Immature natural killer cell (primary cell): Measurements from ENCODE around the gene PTPRN. TPM values are rescaled to one million over a fixed set of nuclear protein-coding genes. Genes with fewer than 3 reads are reported as not detected.
"Not testable (repeated sequence)": the region's sequence is repeated elsewhere in the genome, so short reads cannot be mapped to it uniquely, and the experiment has no call there.

Experiments
- DNase-seq, 3 donors: peaks; one replicate each; pipeline ENCODE4 v3.0.0; 2022; ENCODE audit warnings: mixed read lengths in 1 of 3
- H3K27ac Mint-ChIP-seq, 6 donors: one replicate each; pipeline ENCODE4 v1.8.0; 2020; ENCODE audit warnings: mixed read lengths in 6 of 6, mild to moderate bottlenecking in 5 of 6, inconsistent platforms in 4 of 6, moderate library complexity in 3 of 6
- H3K27me3 Mint-ChIP-seq, 3 donors: one replicate each; pipeline ENCODE4 v1.8.0; 2020 to 2021; ENCODE audit warnings: low read depth in 3 of 3, mild to moderate bottlenecking in 3 of 3, mixed read lengths in 3 of 3, moderate library complexity in 3 of 3, inconsistent platforms in 1 of 3
- H3K36me3 Mint-ChIP-seq, 3 donors: one replicate each; pipeline ENCODE4 v1.8.0; 2020; ENCODE audit warnings: mixed read lengths in 3 of 3, inconsistent platforms in 2 of 3, mild to moderate bottlenecking in 2 of 3
- H3K4me1 Mint-ChIP-seq, 2 donors: one replicate each; pipeline ENCODE4 v1.8.0; 2020; ENCODE audit warnings: inconsistent platforms in 2 of 2, mild to moderate bottlenecking in 2 of 2, mixed read lengths in 2 of 2, moderate library complexity in 1 of 2
- H3K4me3 Mint-ChIP-seq, 5 donors: one replicate each; pipeline ENCODE4 v1.8.0; 2020; ENCODE audit warnings: mild to moderate bottlenecking in 5 of 5, mixed read lengths in 5 of 5, inconsistent platforms in 3 of 5, moderate library complexity in 3 of 5
- H3K9me3 Mint-ChIP-seq, 6 donors: one replicate each; pipeline ENCODE4 v1.8.0; 2020; ENCODE audit warnings: mild to moderate bottlenecking in 6 of 6, mixed read lengths in 6 of 6, inconsistent platforms in 4 of 6, moderate library complexity in 3 of 6
- polyA plus RNA-seq, 3 donors: library from polyadenylated mRNA; unstranded; fragments of 300-500 nt; fragmentation: Illumina TruSeq; gene quantifications; one replicate each; pipeline ENCODE4 v1.2.3, GENCODE V29; 2021

Gene PTPRN
- polyA plus RNA-seq, 3 donors from 2014 or later: 0.41 TPM; not detected in 2

DNA sequence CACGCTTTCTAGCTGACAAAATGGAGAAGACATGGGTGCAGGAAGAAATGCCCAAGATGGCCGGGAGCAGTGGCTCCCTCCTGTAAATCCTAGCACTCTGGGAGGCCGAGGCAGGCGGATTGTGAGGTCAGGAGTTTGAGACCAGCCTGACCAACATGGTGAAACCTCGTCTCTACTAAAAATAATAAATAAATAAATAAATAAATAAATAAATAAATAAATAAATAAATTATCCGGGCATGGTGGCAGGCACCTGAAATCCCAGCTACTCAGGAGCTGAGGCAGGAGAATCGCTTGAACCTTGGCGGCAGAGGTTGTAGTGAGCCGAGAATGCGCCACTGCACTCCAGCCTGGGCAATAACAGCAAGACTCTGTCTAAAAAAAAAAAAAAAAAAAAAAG, 50.3 kb downstream of the PTPRN start:
- H3K4me3 Mint-ChIP-seq, DNase-seq, H3K4me1 Mint-ChIP-seq, H3K36me3 Mint-ChIP-seq, H3K9me3 Mint-ChIP-seq, H3K27ac Mint-ChIP-seq: not testable (repeated sequence)
- H3K27me3 Mint-ChIP-seq: peaks cover 7 to 20% (median 17%) of the 10 kb centered on the region in 3 donors

DNA sequence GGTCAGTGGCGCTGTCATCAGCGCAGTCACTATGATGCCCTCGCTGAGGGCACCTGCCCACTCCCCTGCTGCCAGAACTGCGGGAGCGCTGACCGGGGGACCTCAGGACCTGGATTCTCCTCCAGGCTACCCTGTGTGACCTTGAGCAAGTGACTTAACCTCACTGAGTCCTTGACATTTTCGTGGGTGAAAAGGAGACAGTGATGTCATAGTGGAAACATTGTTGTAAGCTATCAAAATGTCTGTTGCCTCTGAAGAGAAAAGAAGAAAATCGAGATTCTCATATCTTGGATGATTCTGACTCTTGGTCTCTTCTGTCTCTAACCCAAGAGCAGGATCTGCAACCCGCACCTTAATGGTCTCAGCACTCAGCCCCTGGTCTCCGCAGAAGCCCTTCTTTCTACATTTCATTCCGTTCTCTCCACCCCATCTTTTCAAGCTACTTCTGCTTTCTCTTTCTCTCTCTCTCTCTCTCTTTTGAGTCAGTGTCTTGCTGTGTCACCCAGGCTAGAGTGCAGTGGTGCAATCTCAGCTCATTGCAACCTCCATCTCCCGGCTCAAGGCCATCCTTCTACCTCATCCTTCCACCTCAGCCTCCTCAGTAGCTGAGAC, 54.5 kb downstream of the PTPRN start:
- H3K9me3 Mint-ChIP-seq: no peaks in the 10 kb centered on the region
- peaks cover 0 to 13% (median 5%) of the 10 kb centered on the region in 3 donors for H3K36me3 Mint-ChIP-seq
- H3K4me1 Mint-ChIP-seq: peaks cover 37 to 40% of the 10 kb centered on the region in 2 donors
- H3K4me3 Mint-ChIP-seq: peak overlapping the region; percentile 84 to 89 (median 88)
- peak; percentile 68 to 75 (median 69) for DNase-seq
- H3K27ac Mint-ChIP-seq: peak overlapping the region; percentile 93 to 97 (median 94)
- peaks cover 11 to 25% (median 15%) of the 10 kb centered on the region in 3 donors for H3K27me3 Mint-ChIP-seq

DNA sequence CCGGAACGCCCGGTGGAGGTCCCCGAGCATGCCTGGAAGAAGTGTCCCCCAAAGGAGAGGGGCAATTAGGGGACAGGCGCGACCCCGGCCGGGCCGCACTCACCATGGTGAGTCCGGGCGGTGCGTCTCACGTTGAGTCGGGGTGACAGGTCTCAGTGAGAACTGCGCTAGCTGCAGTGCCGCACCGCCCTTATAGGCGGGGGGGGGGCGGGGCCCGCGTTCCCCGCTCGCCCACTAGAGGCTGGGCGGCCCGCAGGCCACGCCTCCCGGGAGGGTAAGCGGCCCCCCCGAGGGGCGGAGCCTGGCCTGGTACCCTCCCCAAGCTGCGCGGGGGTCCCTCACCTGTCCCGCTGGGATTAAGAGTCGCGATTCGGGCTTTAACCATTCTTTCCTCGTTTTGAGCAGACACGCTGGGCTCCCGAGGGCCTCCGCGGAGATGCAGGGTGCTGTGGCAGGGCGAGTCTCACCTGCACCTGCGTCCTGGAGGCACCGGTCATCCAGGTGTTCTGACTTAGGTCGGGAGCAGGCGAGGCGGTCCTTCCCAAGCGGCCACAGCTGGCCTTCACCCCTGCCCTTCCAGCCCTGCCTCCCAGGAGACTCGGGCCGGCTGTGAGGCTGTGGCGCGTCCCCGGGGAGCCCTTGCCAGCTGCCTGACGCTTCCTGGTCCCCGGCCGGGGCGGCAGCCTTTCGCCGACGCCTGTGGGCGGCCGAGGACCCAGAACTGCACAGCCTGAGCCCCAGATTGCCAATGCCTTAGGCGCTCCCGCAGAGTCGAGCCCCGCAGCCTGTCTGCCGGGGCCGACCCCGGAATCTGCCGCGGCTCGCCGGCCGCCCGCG, 55.2 kb downstream of the PTPRN start, which contains the start of gene TUBA4A:
Gene TUBA4A, minus strand, starts transcription at position 166 of the 837 bp plus-strand sequence. Its CDS starts 60 bp downstream, at position 106.
- Mint-ChIP-seq H3K4me1 (peaks cover 45 to 47% of the 10 kb centered on the region in 2 donors), H3K9me3 (no peaks in the 10 kb centered on the region), H3K27me3 (peaks cover 9 to 25% (median 15%) of the 10 kb centered on the region in 3 donors), H3K27ac (peak within 1 kb of the TSS; percentile 94 to 98 (median 96)), H3K36me3 (peaks cover 0 to 20% (median 8%) of the 10 kb centered on the region in 3 donors), H3K4me3 (peak within 1 kb of the TSS; percentile 86 to 95 (median 89))
- DNase-seq: peak; percentile 85 to 91 (median 89)

DNA sequence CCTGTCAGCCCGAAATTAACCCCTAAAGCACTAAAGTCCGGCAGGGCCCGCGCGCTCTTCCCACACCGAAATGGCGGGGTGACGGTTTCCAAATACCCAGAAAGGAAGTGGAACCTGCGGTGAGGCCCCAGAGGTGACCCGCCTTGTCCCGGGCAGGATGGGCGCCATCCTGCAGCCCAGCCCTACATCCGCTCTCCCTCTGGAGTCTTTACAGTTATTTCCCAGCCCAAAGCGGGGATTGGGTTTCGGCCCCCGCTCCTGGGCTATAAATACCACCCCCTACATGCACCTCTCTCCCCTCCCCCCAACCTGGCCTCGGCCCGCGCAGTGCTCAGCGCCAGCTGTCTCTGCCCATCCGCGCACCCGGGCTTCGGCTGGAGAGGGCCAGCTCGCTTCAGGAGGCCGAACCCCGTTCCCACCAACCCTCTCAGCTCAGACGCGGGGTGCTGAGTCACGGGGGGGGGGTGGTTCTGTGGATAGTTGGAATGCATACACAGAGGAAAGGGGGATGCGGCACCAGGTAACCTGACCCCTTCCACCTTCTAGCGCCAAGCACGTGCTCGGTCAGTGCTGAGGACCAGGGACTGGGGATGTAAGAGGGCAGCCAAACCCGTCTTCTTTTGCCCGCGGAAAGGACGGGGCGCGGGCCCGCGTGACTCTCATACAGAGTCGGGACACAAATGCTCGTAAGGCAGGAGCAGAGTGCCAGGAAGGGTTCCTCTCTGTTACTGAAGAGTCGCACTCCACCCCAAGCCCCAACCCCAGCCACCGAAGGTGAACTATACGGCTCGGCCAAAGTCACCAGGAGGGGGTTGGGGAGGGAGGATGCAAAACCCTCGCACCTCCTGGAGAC, 56.1 kb downstream of the PTPRN start, which contains the start of gene TUBA4B:
Gene TUBA4B, plus strand, starts transcription at position 344 of the 853 bp plus-strand sequence. Its CDS starts 165 bp downstream, at position 509.
- H3K27ac Mint-ChIP-seq: peak within 1 kb of the TSS; percentile 94 to 98 (median 96)
- peak; percentile 49 to 56 (median 54) for DNase-seq
- peak within 1 kb of the TSS; percentile 86 to 95 (median 89) for H3K4me3 Mint-ChIP-seq
- H3K9me3 Mint-ChIP-seq: no peaks in the 10 kb centered on the region
- H3K27me3 Mint-ChIP-seq: peaks cover 11 to 27% (median 15%) of the 10 kb centered on the region in 3 donors
- H3K36me3 Mint-ChIP-seq: peaks cover 0 to 24% (median 12%) of the 10 kb centered on the region in 3 donors
- H3K4me1 Mint-ChIP-seq: peaks cover 53 to 56% of the 10 kb centered on the region in 2 donors

GRCh38 chr2:219252570-219252899, 56.7 kb downstream of the PTPRN start:
- Mint-ChIP-seq H3K9me3 (no peaks in the 10 kb centered on the region), H3K27me3 (peaks cover 11 to 31% (median 18%) of the 10 kb centered on the region in 3 donors), H3K36me3 (peaks cover 0 to 24% (median 12%) of the 10 kb centered on the region in 3 donors), H3K4me3 (peak overlapping the region; percentile 86 to 95 (median 89)), H3K27ac (peak overlapping the region; percentile 81 to 98 (median 96)), H3K4me1 (peaks cover 59 to 62% of the 10 kb centered on the region in 2 donors)
- DNase-seq: no peak

DNA sequence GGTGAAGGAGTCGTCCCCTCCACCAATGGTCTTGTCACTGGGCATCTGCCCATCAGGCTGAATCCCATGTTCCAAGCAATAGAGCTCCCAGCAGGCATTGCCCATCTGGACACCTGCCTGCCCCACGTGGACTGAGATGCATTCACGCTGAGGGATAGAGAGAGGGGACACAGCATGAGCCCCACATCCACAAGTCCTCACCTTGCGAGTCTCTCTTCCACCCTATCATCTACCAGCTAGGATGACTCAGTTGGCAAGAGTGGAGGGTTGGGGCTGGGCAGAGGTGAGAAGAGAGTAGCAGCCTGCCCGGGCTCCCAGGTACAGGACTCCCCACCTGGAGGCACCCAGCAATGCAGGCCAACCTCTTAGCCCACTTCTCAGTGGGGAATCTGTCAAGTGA, 57.1 kb downstream of the PTPRN start:
- H3K9me3 Mint-ChIP-seq: no peaks in the 10 kb centered on the region
- peak overlapping the region; percentile 86 to 95 (median 89) for H3K4me3 Mint-ChIP-seq
- peak overlapping the region; percentile 87 to 98 (median 96) for H3K27ac Mint-ChIP-seq
- H3K36me3 Mint-ChIP-seq: peaks cover 0 to 24% (median 12%) of the 10 kb centered on the region in 3 donors
- H3K4me1 Mint-ChIP-seq: peaks cover 63 to 66% of the 10 kb centered on the region in 2 donors
- DNase-seq: no peak
- peaks cover 11 to 35% (median 20%) of the 10 kb centered on the region in 3 donors for H3K27me3 Mint-ChIP-seq

DNA sequence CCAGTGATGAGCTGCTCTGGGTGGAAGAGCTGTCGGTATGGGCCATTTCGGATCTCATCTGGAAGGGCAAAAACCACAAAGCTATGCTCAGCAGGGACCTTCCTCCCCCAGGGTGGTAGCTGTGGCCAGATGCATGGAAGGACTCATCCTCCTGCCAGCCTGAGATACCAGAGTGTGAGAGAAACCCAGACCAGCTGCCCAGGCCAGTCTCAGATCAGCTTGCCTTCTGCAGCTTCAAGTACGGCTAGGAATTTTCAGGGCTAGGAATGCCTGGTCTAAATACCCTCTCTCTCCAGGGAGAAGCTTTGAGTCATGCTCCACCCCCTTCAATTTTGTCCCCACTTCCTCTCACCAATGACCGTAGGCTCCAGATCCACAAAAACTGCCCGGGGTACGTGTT, 57.5 kb downstream of the PTPRN start:
- H3K36me3 Mint-ChIP-seq: peaks cover 0 to 24% (median 12%) of the 10 kb centered on the region in 3 donors

DNA sequence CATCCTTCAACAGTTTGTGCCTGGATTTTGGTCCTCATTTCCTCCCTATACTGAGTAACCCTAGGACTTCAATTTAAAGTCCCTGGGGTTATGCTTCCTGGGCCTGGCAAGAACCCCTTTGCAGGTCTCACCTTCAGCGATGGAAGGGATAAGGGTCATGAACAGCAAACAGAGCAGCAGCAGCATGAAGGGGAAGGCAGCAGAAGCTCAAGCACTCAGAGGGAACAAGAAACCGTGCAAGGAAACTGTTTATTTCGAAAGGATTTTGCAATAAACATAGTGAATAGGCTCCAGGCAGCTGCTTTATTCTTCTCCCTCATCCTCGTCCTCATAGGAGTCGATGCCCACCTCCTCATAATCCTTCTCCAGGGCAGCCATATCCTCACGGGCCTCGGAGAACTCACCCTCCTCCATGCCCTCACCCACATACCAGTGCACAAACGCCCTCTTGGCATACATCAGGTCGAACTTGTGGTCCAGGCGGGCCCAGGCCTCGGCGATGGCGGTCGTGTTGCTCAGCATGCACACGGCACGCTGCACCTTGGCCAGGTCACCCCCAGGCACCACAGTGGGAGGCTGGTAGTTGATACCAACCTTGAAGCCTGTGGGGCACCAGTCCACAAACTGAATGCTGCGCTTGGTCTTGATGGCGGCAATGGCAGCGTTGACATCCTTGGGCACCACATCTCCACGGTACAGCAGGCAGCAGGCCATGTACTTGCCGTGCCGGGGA, 59.0 kb downstream of the PTPRN start:
- no peaks in the 10 kb centered on the region for H3K9me3 Mint-ChIP-seq
- peaks cover 0 to 24% (median 12%) of the 10 kb centered on the region in 3 donors for H3K36me3 Mint-ChIP-seq
- peak overlapping the region; percentile 72 to 90 (median 86) for H3K4me3 Mint-ChIP-seq
- H3K27me3 Mint-ChIP-seq: peaks cover 18 to 39% (median 37%) of the 10 kb centered on the region in 3 donors
- no peak for DNase-seq
- peaks cover 82% of the 10 kb centered on the region in 2 donors for H3K4me1 Mint-ChIP-seq
- peak overlapping the region; percentile 93 to 98 (median 95) for H3K27ac Mint-ChIP-seq

More for the DNA sequence above, 57.5 kb downstream of the PTPRN start:
- H3K4me3 Mint-ChIP-seq: peak overlapping the region; percentile 86 to 95 (median 89)
- peaks cover 11 to 34% (median 24%) of the 10 kb centered on the region in 3 donors for H3K27me3 Mint-ChIP-seq
- peak overlapping the region; percentile 87 to 98 (median 96) for H3K27ac Mint-ChIP-seq
- DNase-seq: no peak
- peaks cover 68 to 71% of the 10 kb centered on the region in 2 donors for H3K4me1 Mint-ChIP-seq
- H3K9me3 Mint-ChIP-seq: no peaks in the 10 kb centered on the region

DNA sequence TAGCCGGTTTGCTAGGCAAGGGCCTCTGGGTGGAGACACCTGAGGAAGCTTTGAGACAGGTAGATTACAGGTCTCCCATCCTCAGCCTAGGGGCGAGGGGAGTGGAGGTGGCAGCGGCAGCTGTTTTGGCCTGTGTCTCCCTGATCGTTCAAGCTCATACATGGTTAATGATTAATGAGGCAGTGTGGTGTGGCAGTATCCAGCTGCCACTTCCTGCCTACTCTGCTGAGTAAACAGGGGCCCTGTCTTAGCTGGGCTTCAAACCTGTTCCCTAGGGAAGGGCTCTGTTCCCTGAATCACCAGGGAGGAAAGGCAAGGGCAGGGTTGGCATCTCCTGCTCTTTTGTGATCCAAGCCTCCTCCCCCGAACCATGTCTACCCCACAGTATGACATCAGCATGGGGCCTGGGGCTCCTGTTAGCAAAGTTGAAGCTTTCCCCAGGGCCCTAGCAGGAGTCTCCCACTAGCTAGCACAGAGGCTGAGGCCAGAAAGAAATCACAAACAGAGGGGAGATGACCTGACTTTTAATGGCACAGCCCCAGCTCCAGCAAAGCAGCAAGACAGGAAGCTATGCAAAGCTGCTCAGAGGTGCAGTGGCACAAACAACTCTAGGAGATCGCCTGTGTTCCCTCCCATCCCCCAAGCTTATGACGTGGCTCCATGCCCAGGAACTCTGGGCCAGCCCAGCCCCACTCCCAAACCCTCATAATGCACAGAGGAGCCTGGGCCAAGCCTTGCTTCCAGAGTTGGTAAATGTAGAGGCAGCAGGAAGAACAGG, 59.8 kb downstream of the PTPRN start:
- Mint-ChIP-seq H3K4me1 (peaks cover 83 to 85% of the 10 kb centered on the region in 2 donors), H3K36me3 (peaks cover 0 to 24% (median 12%) of the 10 kb centered on the region in 3 donors), H3K27ac (peak overlapping the region; percentile 93 to 98 (median 95)), H3K9me3 (no peaks in the 10 kb centered on the region), H3K4me3 (peak overlapping the region; percentile 72 to 90 (median 81)), H3K27me3 (peaks cover 18 to 40% (median 39%) of the 10 kb centered on the region in 3 donors)
- peak in 2 of 3 donors; percentile 34 to 44 for DNase-seq

DNA sequence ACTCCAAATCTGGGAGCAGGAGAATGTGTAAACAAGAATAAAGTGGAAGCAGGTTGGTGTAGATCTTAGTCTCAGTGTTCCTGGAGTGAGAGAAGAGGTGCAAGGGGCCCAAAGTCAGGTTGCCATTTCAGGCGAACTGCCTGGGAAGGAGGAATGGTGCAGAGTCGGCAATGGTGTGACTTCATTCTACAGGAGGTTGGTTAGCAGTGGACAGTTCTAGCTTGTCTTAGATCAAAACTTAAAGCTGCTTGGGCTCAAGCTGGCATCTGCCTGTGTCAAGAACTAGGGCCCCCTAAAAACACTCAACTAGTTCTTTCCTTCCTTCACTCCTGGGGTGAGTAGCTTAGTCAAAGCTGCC, 60.4 kb downstream of the PTPRN start:
- peaks cover 85% of the 10 kb centered on the region in 2 donors for H3K4me1 Mint-ChIP-seq
- peaks cover 18 to 39% (median 38%) of the 10 kb centered on the region in 3 donors for H3K27me3 Mint-ChIP-seq
- no peaks in the 10 kb centered on the region for H3K9me3 Mint-ChIP-seq
- peaks cover 0 to 24% (median 12%) of the 10 kb centered on the region in 3 donors for H3K36me3 Mint-ChIP-seq
- H3K4me3 Mint-ChIP-seq: peak overlapping the region; percentile 72 to 90 (median 81)
- DNase-seq: no peak
- H3K27ac Mint-ChIP-seq: peak overlapping the region; percentile 93 to 98 (median 95)

- Mint-ChIP-seq H3K27me3 (peaks cover 18 to 36% (median 32%) of the 10 kb centered on the region in 3 donors), H3K4me3 (peak overlapping the region; percentile 72 to 93 (median 89)), H3K4me1 (peaks cover 89 to 90% of the 10 kb centered on the region in 2 donors), H3K9me3 (no peaks in the 10 kb centered on the region), H3K36me3 (peaks cover 0 to 24% (median 12%) of the 10 kb centered on the region in 3 donors), H3K27ac (peak overlapping the region; percentile 93 to 98 (median 96))
- DNase-seq: peak; percentile 65 to 77 (median 67)
Observed at GRCh38 chr2:219247678-219248642, 61.2 kb downstream of the PTPRN start.
